GM06990 (cell line): ENCODE measurements around the gene HIVEP1.

ENCODE experiments used
- DNase-seq: peaks from one replicate; pipeline ENCODE4 v3.0.0-alpha.2; 2011; ENCODE audit not compliant: insufficient read length; ENCODE audit errors: extremely low read depth
- H3K27me3 ChIP-seq: replicated peaks from 2 replicates; pipeline ENCODE4 v1.6.0; 2011; ENCODE audit warnings: low read length; ENCODE audit not compliant: control insufficient read depth, insufficient read depth
- H3K36me3 ChIP-seq: 2 replicates; pipeline ENCODE4 v1.5.1; 2011; ENCODE audit warnings: low read length; ENCODE audit not compliant: control insufficient read depth, insufficient read depth
- H3K4me3 ChIP-seq: replicated peaks from 2 replicates; pipeline ENCODE4 v1.5.1; 2011; ENCODE audit warnings: low read depth, mild to moderate bottlenecking, control low read depth, low read length
- TF ChIP-seq, protein P1 (sequence below): IDR thresholded peaks from 2 replicates; pipeline ENCODE4 v1.5.1; 2011; ENCODE audit warnings: low read length, control low read depth, mild to moderate bottlenecking, inconsistent platforms; ENCODE audit not compliant: insufficient read depth, poor library complexity, severe bottlenecking

The HIVEP1 gene

DNA sequence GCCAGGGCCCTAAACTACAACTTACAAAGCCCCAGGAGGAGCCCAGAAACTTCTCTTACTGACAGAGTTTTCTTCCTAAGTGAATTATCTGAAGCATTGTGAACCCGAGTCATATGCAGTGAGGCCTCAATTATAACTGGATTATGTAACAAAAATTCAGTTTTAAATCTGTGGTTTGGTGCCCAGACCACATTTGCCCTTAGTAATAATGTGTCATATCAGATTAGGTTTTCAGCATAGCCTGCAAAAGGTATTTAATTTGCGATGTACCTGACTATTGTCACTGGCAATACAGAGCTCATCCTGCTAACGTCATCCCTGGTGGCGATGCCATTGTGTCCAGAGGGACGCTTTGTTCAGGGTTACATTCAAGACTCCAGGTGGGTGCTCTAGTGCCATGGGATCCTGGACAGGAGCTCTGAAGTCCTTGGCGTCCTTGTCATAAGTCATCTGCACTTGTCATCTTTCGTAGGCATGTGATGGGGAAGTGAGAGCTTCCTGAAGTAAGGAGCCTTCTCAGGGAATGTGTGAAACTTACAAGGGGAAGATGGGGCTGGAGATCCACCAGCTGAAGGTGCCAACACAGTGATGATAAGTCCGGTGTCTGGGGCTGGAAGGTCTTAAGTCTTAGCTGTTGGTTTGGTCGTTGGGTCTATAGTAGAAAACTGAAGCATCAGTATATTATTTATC is 65.1 kb downstream of the HIVEP1 start:
- no peaks in the 10 kb centered on the region for H3K27me3 ChIP-seq
- no peak overlapping the region for H3K4me3 ChIP-seq
- no peak for DNase-seq
- TF ChIP-seq, protein P1, sequence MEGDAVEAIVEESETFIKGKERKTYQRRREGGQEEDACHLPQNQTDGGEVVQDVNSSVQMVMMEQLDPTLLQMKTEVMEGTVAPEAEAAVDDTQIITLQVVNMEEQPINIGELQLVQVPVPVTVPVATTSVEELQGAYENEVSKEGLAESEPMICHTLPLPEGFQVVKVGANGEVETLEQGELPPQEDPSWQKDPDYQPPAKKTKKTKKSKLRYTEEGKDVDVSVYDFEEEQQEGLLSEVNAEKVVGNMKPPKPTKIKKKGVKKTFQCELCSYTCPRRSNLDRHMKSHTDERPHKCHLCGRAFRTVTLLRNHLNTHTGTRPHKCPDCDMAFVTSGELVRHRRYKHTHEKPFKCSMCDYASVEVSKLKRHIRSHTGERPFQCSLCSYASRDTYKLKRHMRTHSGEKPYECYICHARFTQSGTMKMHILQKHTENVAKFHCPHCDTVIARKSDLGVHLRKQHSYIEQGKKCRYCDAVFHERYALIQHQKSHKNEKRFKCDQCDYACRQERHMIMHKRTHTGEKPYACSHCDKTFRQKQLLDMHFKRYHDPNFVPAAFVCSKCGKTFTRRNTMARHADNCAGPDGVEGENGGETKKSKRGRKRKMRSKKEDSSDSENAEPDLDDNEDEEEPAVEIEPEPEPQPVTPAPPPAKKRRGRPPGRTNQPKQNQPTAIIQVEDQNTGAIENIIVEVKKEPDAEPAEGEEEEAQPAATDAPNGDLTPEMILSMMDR: no peak
- H3K36me3 ChIP-seq: peaks cover 2% of the 10 kb centered on the region

DNA sequence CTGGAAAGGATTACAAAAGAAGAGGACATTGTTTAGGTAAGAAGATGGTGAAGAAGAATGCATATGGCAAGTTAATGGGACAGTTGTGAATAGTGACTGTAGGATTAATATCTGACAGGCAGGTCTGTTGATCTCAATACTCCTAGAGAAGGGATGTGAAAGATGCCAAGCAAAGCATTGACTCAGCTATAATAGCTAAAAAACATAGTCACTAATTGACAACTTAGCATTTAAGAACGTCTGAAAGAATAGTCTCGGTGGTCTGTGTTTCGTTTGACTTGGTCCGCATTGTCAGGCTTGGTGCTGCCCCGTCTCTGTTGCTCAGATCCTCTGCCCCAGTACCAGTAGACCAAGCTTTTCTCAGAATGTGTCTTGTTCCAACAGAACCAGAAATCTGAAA is 65.9 kb downstream of the HIVEP1 start:
- DNase-seq: no peak
- TF ChIP-seq, protein P1: no peak
- Histone ChIP-seq H3K27me3 (no peaks in the 10 kb centered on the region), H3K36me3 (peaks cover 2% of the 10 kb centered on the region), H3K4me3 (no peak overlapping the region)

DNA sequence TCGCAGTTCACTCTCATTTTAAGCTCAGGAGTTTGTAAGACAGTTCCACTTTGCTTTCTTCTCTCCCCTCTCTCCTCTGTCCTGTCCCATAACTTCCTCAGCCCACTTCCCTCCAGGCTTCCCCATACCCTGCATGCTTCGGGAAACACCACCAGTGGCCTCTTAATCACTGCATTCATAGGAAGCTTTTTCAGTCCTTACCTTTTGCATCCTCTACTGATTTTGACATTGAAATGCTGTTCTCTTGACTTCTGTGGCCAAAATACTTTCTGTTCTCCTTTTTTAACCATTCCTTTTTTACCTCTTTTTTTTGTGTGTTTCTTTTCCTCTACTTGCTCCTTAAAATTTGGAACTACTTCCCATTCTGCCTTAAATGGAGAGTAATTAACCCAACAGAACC is 69.7 kb downstream of the HIVEP1 start:
- Histone ChIP-seq H3K36me3 (peaks cover 2% of the 10 kb centered on the region), H3K4me3 (no peak overlapping the region), H3K27me3 (no peaks in the 10 kb centered on the region)
- TF ChIP-seq, protein P1: no peak
- DNase-seq: no peak

DNA sequence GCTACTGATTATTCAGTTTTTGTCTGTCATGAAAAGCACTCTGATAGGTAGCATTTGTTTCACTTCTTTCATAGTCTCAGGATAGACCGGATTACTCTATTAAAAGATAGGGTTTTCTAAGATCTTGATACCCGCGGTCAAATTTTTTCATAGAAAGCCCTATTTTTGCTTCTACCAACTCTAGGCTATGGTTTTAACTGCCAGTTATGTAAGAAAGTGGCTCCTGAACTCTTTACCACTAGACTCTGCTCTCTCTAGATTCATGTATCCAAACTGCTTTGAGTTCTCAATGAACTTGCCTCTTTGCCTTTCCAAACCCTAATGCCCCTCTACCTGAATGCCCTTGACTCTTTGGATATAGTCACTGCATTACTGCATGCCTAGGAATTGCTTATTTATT is 70.3 kb downstream of the HIVEP1 start:
- DNase-seq: no peak
- peaks cover 2% of the 10 kb centered on the region for H3K36me3 ChIP-seq
- no peak overlapping the region for H3K4me3 ChIP-seq
- TF ChIP-seq, protein P1: no peak
- H3K27me3 ChIP-seq: no peaks in the 10 kb centered on the region

DNA sequence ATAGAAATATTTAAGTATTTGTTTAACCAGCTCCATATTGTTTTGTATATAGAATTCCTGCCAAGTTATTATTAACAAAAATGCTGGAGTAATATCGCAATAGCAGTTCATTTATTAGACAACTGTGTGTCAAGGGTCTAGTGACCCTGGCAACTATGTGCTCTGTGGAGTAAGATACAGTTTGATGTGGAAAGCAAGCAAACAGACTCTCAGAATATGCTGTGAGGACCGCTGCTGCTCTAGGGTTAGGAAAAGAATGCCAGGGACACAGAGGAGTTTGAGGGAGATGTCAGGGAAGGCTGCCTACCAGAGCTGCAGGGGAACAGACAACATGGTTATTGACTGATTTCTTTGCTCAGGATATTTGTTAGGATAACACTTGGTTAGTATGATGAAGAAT is 71.2 kb downstream of the HIVEP1 start:
- DNase-seq: no peak
- TF ChIP-seq, protein P1: no peak
- peaks cover 2% of the 10 kb centered on the region for H3K36me3 ChIP-seq
- no peaks in the 10 kb centered on the region for H3K27me3 ChIP-seq
- no peak overlapping the region for H3K4me3 ChIP-seq

DNA sequence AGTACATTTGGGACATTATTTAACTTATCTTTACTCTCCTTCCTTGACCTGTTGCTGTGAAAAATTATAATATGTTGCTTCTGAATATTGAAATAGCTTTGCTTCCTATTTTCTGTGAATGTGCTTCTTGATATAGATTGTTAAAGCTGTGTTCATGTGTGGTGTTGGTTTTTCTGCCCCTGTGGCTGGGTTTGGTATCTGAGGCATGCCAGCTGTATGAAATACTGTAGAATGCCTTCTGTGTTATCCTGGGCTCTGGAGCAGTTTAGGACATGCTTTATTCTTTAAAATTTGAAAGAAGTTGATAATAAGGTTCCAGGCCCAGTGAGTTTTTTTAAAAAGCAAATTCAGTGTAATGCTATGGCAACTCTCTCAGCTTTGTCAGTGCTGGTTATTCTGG is 71.7 kb downstream of the HIVEP1 start:
- no peak for DNase-seq

More for the DNA sequence above, 71.7 kb downstream of the HIVEP1 start:
- TF ChIP-seq, protein P1: no peak
- Histone ChIP-seq H3K27me3 (no peaks in the 10 kb centered on the region), H3K36me3 (peaks cover 2% of the 10 kb centered on the region; the same call in 1 of the 2 replicates), H3K4me3 (no peak overlapping the region)
